NCI-H1417 treated with DMSO at 0.1 percent for 48 hours (cell line): ENCODE results near the gene EED.
"Not testable (repeated sequence)": the region's sequence is repeated elsewhere in the genome, so short reads cannot be mapped to it uniquely, and the experiment has no call there.

Experiments
- DNase-seq: peaks from one replicate; lab custom pipeline; 2025; lab: John Stamatoyannopoulos, UW

EED gene

GRCh38 chr11:86291466-86292262, 47.1 kb downstream of the EED start:
- DNase-seq = no peak

- DNase-seq = no peak
These were observed 48.5 kb downstream of the EED start for GRCh38 chr11:86292912-86293616.

GRCh38 chr11:86294026-86294425, 49.5 kb downstream of the EED start:
- DNase-seq = no peak

DNA sequence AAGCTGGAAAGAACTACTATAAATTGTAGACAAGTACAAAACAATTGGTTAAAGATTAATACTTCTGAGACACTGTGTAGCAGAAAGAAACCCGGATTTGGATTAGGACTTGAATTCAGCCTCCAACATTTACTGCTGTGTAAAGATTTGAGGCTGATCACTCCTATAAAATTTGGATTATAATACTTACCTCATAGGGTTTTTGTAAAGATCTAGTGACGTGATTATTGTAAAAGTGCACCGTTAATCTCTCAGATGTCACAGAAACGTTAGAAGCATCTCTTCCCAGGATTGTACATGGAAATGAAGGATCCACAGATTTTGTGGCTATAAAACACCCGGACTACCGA, 57.2 kb downstream of the EED start:
- DNase-seq = no peak

DNA sequence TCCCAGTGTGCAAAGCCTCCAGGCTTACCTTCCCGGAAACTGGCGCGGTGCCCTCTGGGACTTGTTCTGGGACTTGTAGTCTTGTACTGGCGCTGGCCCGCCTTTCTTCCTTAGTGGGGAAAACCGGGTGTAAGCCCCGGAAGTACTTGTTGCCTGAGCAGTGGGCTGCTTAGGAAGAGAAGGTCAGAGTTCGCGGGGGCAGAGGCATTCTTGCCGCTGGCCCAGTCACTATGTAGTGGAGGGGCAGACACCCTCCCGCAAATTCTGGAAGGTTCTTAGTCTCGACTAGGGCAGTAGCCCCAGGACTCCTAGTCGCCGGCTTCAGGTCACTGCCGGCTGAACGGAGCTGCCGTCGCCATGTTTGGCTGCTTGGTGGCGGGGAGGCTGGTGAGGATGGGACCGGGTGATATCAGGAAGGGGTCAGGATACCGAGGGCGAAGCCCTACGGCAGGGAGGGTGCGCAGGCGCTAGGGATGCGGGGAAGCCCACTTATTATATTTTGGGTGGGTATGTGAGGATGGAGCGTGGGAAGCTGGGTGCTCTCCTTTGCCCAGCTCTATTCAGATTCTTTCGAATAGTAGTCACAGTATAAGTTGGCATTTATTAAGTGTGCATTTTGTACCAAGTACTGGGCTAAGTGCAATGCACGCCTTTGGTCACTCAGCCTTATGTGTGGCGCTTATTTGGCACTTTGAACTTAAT, 57.7 kb downstream of the EED start, which contains the start of gene HIKESHI:
Gene HIKESHI, plus strand, starts transcription at position 149 of the 702 bp plus-strand sequence. Its CDS starts 209 bp downstream, at position 358.
- DNase-seq = peak; percentile 85

- DNase-seq = no peak
These were observed 58.7 kb downstream of the EED start for GRCh38 chr11:86303257-86303656.

DNA sequence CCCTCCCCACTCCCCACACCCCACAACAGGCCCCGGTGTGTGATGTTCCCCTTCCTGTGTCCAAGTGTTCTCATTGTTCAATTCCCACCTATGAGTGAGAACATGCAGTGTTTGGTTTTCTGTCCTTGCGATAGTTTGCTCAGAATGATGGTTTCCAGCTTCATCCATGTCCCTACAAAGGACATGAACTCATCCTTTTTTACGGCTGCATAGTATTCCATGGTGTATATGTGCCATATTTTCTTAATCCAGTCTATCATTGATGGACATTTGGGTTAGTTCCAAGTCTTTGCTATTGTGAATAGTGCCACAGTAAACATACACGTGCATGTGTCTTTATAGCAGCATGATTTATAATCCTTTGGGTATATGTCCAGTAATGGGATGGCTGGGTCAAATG, 64.2 kb downstream of the EED start:
- DNase-seq = not testable (repeated sequence)

DNA sequence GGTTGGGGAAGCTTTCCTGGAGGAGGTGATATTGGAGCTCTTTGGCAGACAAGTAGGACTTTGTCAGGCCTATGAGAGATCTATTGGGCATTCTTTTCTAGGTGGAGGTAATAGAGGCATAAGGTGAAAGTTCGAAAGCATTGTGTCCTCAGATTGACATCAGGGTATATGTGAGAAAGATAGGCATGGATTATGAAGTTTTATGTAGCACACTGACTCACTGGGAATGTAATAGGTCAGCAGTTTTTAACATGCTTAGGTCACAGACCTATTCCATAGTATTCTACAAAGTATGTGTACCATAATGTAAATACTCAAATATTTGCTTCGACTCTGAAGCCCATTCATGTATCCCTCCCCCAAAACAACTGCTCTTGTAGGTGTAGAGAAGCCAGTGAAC, 69.2 kb downstream of the EED start:
- DNase-seq = no peak

- no peak for DNase-seq
These were observed 70.1 kb downstream of the EED start for GRCh38 chr11:86314636-86315035.
